Measurements from ENCODE around the gene TNFAIP2. TPM values are rescaled to one million over a fixed set of nuclear protein-coding genes. Genes with fewer than 3 reads are reported as not detected.

Gene TNFAIP2
- total RNA-seq, 1 experiment from 2014 or later, result 20.5 TPM

DNA sequence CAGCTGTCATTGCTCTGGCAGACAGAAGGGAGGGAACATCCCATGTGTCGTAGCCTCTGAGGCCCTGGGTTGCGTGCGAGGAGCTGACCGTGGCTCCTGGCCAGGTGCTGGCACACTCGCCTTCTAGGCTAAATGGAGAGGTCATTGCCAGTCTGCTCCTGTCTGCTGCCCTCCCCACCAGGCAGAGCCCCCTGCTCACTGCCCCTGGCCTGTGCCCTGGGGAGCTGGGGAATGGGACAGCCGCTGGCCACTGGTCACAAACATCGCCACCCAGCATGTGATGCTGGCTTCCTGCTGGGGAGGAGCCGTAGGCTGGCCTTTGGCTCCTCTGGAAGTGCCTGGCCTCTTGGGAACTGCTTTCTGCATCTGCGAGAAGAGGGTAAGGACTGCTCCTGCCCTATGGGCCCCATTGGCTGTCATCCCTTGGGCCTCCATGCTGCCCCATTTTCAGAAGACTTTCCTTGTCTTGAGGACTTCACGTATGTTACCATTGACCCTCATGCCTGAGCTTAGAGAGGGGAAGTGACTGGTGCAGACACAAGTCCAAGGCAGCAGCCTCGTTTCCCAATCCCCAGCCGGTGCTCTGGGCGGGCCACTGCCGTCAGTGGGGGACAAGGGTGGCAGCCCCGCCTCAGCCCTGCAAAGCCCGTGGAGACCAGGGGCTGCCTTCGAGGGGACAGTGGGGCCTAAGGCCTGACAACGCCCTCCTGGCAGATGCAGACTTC lies 2.0 kb upstream of the TNFAIP2 start:
- no peak for DNase-seq (ENCODE audit: low read depth)

DNA sequence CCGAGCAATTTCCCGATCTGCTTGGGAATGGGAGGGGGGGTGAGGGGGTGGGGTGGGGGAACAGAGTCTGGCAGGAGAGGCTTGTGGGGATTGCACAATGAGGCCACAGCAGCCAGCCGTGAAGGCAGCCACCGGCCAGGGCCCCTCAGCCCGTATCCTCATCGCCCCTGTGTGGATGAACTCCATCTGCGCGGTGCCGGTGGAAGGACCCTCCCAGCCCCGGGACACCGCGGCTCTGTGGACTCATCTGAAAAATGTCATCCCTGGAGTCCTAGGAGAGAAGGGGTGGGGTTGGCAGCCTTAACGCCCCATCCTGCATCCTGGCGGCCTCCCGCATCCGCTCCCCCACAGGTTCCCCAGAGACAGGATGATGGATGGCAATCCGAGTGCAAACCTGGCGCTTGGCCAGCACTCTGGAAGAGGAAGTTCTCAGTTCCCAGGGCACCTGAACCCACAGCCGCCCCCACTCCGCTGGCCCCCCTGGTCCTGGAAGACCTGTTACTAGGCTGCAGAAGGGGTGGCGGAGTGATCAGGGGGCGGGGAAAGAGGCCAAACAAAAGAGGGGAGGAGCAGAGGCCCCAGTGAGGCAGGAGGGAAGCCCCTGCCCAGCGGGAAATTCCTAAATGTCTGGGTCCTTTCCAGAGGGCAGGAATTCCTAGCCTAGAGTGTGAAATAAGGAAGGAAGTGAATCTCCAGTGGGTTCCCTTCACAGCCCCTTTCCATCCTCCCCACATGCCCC lies 1.2 kb upstream of the TNFAIP2 start:
- DNase-seq (ENCODE audit: low read depth), result peak; percentile 31

DNA sequence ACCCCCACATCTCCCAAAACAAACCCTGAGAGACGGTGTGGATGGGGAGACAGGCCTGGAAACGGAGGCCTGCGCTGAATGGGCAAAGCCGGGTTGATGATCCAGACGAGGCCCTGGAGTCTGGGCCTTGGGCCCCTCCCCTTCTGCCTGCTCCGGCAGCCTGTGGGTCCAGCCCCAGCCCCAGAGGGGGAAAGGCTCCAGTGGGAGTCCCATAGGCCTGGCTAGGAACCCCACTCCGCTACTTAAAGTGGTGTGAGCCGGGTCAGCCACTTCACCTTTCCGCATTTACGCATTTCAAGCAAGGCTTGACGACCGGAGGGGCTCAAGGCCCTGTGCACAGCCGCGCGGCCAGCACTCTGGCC lies 695 bp upstream of the TNFAIP2 start:
- DNase-seq (ENCODE audit: low read depth), result no peak

DNA sequence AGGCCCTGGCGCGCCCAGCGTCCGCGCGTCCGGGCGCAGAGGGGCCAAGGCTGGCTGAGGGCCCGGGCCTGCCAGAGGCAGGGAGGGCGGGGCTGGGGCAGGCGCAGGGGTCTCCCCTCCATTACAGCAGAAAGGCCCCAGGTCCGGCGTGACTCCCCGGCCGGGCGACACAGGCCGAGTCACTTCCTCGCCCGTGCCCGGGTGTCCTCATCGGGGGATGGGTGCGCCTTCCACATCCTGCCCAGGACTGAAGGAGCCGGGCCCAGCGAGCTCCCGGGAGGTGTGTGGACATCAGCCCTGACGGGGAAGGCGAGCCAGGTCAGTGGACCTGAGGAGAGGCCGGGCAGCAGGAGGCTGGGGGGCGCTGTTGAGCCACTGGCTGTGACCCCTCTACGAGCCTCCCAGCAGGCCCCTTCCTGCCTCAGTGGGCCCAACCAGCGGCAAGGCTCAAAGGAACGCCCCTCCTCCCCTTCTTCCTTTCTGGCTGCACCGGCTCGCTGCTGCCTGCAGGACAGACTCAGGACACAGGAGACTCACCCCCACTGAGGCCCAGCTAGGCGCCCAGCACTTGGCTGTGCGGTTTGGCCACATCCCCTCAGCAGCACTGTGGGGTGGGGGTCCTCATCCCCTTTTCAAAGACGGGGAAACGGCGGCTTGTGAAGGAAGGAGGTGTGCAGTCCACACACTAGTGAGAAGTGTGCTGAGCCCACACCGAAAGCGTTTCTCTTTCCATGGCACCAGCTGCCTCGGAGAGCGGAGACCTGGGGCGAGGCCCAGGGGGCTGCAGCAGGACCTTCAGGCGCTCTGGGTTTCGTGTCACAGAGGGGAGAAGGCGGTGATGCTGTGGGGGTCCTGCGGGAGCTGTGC lies 606 bp downstream of the TNFAIP2 start:
- DNase-seq (ENCODE audit: low read depth), result peak; percentile 41

DNA sequence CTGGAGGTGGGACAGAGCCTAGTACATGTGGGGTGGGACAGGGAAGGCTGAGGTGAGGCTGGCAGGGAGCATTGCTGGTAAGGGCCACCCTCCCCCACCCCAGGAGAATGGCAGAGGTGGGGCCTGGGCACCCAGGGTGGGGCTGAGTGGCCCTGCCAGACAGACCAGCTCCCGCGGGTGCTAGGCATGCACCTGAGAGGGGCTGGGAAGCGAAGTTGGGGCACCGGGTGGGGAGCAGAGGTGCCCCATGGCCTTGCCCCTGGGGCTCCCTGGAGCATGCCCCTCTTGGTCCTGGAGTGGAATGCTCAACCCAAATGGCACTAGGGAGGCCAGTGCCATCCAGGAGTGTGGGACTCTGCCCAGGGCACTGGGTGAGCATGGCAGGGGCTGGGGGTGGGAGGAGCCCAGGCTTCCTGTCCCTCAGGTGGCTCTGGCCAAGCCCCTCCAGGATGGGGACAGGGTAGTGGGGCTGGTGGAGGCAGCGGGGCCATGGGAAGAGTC lies 1.3 kb downstream of the TNFAIP2 start:
- DNase-seq (ENCODE audit: low read depth), result no peak

DNA sequence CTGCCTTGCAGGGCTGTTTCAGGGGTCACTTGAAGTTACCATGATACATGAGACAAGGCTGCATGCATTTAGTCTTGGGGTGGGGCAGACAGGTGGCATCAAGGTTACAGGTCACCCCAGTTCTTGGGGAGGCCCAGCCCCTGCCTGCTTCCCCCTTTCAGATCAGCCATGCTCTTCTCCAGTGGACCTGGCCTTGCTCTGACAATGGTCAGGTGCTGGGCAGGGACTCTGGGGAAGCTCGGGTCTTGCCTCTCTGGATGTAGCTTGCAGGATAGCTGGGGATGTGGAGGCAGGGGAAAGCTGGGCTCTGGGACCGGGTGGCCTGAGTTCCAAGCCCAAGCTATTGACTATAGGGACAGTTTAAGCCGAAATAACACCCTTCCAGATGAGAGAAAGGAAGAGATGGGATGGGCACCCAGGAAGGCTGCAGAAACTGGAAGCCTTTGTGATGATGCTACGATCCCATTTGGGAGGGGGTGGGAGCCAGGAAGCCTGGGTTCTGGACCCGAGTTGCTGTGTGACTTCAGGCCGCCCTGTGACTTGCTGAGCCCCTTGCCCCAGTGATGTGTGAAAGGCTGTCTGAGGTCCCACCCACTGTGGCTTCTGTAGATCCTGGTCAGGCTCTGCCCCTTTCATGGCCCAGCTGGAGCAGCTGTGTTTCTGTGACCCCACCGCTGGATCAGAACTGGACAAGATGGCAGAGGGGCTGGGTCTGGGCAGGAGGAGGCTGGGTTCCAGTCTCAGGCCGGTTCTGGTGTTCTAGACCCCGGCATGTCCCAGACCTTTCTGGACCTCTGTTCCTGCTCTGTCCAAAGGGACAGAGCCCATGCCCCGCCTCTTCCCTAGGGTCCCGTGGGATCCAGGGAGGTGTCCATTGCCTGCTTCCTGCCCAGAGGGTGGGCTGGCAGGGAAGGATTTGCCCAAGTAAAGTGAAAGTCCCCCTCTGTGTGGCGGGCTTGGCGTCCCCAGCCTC lies 2.1 kb downstream of the TNFAIP2 start:
- no peak for DNase-seq (ENCODE audit: low read depth)

DNA sequence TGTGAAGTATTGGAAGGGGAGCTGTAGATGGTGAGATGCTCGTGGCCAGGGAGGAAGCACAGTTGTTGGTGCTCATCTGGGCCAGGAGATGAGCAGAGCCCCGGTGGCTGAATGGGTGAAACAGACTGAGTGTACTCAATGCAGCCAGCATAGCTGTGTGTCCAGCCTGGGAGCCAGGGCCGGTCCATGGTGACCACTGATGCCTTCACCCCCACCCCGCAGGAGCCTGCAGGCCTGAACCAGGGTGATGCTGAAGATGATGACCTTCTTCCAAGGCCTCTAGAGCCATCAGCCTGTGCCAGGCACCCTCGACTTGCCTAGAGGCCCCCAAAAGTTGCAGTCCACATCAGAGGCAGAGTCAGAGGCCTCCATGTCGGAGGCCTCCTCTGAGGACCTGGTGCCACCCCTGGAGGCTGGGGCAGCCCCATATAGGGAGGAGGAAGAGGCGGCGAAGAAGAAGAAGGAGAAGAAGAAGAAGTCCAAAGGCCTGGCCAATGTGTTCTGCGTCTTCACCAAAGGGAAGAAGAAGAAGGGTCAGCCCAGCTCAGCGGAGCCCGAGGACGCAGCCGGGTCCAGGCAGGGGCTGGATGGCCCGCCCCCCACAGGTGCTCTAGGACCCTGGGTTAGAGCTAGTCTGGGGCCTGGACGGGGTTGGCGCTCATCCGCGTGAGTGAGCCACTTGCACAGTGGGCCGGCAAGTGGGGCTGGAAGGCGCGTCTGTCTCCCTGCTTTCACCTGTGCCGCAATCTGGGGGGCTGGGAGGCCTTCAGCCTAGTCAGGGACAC lies 3.0 kb downstream of the TNFAIP2 start:
- DNase-seq (ENCODE audit: low read depth), result no peak

DNA sequence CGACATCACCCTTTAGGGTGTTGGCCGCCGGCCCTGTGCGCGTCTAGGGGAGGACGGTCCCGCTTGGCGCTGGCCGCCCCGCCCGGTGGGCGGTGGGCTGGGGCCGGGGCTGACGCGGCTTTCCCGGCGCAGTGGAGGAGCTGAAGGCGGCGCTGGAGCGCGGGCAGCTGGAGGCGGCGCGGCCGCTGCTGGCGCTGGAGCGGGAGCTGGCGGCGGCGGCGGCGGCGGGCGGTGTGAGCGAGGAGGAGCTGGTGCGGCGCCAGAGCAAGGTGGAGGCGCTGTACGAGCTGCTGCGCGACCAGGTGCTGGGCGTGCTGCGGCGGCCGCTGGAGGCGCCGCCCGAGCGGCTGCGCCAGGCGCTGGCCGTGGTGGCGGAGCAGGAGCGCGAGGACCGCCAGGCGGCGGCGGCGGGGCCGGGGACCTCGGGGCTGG lies 3.6 kb downstream of the TNFAIP2 start:
- no peak for DNase-seq (ENCODE audit: low read depth)

DNA sequence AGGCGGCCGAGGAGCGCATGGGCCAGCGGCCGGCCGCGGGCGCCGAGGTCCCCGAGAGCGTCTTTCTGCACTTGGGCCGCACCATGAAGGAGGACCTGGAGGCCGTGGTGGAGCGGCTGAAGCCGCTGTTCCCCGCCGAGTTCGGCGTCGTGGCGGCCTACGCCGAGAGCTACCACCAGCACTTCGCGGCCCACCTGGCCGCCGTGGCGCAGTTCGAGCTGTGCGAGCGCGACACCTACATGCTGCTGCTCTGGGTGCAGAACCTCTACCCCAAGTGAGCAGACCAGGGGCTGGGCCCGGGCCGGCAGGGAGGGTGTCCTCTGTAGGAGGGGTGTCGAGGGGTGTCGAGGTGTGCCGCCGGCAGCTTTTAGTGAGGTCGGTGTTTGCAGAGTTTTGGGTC lies 4.1 kb downstream of the TNFAIP2 start:
- DNase-seq (ENCODE audit: low read depth), result no peak

DNA sequence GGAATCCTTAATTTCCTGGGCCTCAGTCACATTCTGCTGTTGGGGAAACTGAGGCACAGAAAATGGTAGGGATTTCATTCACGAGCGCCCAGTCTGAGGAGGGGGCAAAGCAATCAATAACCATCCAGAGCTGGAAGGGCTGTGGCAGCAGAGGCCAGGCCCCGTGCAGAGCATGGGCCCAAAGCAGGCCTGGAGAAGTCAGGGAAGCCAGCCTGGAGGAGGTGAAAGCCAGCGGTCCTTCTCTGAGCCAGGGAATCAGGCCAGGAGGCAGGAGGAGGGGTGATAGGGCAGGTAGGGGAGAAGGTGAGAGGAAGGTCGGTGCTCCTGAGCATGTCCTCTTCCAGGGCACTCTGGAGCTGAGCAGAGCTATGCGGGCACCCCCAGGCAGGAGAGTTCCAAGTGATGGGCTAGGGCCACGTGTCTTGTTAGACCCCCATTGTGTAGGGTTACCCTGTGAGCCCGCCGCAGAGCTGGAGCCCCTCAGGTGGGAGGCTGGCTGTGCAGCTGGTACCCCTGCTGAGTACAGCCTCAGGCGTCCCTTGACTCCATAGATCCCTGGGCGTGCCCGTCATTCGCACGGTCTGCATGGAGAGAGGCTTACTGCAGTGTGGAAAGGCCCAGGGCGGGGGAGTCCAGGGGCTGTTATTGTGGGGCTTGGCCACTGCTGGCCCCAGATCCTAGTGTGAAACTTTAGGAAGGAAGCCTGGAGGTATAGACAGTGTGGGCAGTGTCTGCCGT lies 4.8 kb downstream of the TNFAIP2 start:
- DNase-seq (ENCODE audit: low read depth), result no peak

DNA sequence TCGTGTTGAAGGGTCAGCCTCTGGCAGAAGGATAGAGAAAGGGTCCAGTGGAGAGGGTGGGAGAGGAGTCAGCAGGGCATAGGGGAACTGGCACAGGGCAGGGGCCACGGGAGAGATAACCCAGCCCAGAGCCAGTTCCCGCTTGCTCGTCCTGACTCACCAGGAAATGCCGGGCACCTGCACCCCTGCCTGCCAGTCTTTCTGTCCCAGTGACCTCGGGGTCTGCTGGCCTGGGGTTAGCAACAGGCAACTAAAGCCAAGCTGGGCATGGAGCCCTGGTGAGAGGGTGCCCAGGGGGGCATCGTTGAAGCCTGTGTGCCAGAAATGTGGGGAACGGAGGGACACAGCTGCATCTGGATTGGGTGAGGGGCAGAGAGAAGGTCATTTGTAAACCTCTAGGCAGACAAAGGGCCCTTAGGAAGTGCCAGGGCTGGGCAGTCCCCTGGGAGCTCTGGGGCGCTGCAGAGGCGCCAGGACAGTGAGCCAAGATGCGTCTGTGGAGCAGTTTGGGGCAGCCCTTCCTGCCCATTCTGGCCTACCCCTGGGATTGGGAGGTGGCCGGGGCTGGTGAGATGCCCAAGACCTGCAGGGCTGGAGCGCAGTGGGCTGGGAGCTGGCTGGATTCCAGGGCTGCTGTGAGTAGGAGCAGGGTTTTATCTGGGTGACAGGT lies 5.5 kb downstream of the TNFAIP2 start:
- DNase-seq (ENCODE audit: low read depth), result no peak

DNA sequence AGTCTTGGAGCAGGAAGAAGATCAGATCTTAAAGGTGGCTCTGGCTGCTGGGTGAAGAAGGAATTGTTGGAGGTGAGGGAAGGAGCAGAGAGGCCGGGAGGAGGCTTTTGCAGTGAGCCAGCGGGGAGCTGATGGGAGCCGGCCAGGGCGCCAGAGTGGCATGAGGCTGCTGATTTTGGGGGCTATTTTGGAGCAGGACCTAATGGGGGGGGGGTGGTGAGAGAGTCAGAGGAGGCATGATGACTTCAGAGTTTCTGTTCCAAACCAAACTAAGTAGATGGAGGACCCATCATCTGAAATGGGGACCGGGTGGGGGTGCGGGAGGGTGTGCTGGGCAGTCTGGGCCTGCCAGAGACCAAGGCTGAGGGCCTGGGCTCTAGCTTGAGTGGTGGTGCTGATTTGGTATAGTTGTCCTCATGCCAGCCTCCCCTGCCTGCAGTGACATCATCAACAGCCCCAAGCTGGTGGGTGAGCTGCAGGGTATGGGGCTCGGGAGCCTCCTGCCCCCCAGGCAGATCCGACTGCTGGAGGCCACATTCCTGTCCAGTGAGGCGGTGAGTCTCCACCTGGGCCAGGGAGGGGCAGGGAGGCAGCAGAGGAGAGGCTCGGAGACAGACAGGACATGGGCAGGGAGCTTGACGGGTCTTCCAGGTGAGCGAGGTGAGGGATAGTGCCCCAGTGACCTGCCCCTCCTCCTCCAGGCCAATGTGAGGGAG lies 6.2 kb downstream of the TNFAIP2 start:
- no peak for DNase-seq (ENCODE audit: low read depth)

DNA sequence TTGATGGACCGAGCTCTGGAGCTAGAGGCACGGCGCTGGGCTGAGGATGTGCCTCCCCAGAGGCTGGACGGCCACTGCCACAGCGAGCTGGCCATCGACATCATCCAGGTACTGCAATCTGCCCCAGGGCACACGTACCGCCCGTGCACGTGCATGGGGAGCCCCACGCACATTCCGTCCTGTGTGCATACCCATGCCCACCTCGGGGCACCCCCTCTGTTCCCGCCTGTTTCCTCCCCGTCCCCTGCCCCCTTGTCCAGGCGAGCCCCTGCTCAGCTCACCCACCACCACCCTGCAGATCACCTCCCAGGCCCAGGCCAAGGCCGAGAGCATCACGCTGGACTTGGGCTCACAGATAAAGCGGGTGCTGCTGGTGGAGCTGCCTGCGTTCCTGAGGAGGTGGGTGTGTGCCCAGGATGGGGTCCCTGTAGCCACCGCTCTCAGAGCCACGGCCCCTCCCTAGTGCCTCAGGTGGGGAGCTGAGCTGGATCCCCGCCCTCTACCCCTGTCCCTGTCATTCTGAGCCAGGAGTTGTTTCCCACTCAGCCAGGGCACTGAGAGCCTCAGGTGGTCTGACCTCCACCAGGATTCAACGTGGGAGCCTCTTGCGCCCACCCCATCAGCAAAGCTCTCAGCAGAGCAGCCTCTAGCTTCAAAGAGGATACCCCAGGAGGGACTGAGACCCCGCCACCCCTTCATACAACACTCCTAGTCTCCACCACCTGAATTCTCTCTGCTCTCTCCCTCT lies 6.9 kb downstream of the TNFAIP2 start:
- no peak for DNase-seq (ENCODE audit: low read depth)

DNA sequence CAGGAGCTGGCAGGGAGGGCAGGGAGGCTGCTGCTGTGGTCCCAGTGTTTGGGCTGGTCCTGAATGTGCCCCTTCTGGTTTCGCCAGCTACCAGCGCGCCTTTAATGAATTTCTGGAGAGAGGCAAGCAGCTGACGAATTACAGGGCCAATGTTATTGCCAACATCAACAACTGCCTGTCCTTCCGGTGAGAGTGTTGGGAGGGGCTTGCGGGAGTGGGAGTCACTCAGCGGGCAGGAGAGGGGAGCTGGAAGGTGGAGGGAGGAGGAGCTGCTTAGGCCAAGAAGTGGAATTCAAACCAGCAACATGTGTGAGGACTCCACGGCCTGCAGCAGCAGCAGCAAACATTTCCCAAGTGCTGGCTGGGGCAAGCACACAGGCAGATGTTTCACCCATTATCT lies 7.7 kb downstream of the TNFAIP2 start:
- DNase-seq (ENCODE audit: low read depth), result no peak

DNA sequence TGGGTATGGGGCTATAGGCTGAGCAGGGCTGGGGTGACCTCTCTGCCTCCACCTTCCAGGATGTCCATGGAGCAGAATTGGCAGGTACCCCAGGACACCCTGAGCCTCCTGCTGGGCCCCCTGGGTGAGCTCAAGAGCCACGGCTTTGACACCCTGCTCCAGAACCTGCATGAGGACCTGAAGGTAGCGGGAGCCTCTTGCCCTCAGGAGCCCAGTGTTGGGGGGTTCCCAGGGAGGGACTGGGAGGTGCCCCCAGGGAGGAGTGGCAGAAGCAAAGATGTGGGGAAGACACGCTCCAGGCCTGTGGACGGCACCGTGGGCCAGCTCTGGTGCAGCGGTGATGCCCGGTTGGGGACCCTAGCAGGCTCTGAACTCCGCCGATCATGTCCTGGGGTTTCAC lies 8.3 kb downstream of the TNFAIP2 start:
- no peak for DNase-seq (ENCODE audit: low read depth)

DNA sequence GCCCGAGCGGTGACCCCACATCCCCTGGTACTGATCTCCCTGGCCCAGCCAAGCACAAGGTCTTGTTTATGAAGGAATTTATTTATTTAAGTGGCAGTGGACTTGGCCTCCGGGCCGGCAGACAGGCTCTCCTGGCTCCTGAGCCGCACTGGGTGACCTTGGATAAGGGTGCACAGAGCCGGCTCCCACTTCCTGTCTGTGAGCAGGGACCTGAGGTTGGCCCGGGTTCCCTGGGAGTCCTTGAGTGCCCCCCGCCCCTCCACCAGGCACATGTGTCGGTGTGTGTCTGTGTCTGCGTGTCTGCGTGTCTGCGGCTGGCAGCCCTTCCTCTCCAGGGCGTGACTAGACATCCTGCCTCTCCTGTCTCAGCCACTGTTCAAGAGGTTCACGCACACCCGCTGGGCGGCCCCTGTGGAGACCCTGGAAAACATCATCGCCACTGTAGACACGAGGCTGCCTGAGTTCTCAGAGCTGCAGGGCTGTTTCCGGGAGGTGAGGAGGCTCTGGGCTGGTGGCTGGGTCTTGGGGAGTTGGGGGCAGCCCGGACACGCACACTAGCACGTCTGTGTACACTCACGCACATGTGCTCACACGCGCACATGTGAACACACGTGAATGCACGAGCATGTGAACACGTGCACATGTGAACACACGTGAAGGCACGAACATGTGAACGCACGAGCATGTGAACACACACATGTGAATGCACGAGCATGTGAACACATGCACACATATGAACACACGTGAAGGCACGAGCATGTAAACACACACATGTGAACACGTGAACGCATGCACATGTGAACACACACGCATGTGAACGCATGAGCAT lies 9.3 kb downstream of the TNFAIP2 start:
- DNase-seq (ENCODE audit: low read depth), result no peak
